ENCODE data around the gene SCN9A.
"Not testable (repeated sequence)": the region's sequence is repeated elsewhere in the genome, so short reads cannot be mapped to it uniquely, and the experiment has no call there.

The SCN9A gene

DNA sequence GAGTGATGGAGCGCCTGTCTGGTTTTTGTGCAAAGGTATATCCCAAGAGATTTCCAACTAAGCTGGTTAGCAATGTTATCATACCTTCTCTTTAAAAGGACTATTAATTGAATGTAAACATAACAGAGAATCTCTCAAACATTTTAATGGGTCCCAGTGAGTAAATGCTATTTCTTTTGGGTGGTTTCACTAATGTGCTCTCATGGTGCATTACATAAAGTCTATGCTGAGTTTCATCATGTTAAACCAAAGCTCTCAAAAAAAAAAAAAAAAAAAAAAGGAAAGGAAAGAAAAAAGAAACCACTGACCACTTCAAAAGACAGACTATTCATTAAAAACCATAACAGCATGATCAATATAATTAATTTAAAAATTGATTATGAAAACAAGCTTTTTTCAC lies 128.8 kb downstream of the SCN9A start:
- no peak for DNase-seq (ENCODE audit: low read depth in 2 of 2)

DNA sequence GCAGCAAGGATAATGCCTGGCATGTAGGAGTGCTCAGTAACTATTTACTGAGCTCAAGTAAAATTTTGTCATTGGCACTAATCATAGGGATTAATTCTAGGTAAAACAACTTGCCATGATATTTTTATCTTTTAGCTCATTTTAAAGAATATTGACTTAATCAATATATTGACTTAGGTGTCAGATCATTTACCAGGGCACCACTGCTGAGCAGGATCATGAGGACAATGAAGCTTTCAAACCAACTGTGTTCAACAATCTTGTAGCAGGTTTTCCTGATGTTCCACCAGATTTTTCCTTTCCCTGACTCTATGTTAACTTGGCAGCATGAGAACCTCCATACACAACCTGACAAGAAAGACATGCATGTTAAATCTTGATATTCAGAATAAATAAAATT lies 133.4 kb downstream of the SCN9A start:
- no peak for DNase-seq (ENCODE audit: low read depth in 2 of 2)

DNA sequence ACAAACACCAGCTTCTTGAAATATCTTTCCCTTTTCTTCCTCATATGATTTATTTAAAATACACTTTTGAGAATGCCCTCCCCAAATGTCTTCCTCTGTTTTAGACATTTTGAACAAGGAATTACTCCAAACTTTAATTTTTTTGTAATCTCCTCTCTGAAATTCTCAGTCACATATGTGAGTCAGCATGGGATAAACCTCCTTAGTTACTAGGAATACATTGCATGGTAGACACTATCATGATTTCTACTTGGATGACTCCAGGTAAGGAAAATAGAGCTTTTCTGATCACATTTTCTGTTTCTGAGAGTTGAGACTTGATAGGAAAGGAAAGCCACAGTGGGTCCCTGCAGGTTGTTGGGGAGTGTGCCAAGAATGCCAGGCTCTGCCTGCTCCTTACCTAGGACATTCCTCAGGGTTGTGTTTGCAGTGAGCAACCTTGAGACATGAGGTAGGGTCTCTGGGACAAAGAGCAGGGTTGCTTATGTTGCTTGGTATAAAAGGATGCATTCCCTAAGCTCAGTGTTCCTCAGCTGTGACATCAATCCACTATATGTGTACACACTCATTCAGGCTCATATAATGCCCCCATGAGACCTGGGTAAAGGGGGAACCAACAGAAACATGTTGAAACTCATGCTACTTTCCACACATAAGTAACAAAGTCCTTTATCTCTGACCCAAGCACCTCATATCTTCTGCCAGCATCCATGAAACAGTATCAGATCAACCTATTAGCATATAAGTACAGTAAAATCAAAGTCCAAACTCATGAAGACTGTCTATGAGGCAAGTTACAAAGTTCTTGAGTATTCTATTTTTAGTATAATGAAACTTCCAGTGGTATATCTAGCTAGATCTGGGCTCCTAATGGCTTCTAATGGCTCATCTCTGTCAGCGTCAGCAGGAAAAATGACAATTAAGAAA lies 135.1 kb downstream of the SCN9A start:
- DNase-seq (ENCODE audit: low read depth in 2 of 2): no peak

DNA sequence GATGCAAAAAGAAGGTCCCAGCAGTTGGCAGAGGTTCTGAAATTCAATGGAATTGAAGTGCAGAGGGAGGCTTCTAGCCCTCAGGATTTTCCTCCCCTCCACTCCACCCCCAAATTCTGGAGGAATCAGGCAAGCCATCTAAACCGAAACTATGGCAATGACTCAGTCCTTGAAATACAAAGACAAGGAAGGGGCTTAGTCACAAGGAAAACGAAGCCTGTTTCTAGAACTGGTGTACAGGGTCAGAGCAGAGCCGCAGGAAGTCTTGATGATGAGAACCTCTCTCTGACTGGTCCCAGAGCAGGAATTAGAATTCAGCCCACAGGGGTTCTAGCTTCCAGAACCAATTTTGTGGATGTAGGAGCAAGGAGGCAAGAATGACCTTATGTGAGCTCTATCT lies 136.2 kb downstream of the SCN9A start:
- DNase-seq (ENCODE audit: low read depth in 2 of 2): peak; percentile 54

DNA sequence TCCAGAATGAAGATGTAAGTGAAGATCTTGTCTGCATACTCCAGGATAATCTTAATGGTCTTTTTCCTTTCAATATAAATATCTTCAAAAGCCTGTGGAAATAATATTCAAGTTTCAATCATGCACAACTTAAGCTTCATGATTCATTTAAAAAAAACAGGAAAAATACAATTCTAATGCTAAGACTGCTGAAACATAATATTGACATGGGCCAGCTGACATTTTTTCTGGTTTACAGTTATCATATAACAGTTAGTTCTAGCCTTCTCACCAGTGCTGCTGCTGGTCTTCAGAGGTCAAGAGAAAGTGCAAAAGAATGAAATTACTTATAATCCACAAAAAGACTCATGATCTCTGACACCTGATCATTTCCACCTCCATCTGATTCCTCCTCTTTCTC lies 137.6 kb downstream of the SCN9A start:
- DNase-seq (ENCODE audit: low read depth in 2 of 2): no peak

DNA sequence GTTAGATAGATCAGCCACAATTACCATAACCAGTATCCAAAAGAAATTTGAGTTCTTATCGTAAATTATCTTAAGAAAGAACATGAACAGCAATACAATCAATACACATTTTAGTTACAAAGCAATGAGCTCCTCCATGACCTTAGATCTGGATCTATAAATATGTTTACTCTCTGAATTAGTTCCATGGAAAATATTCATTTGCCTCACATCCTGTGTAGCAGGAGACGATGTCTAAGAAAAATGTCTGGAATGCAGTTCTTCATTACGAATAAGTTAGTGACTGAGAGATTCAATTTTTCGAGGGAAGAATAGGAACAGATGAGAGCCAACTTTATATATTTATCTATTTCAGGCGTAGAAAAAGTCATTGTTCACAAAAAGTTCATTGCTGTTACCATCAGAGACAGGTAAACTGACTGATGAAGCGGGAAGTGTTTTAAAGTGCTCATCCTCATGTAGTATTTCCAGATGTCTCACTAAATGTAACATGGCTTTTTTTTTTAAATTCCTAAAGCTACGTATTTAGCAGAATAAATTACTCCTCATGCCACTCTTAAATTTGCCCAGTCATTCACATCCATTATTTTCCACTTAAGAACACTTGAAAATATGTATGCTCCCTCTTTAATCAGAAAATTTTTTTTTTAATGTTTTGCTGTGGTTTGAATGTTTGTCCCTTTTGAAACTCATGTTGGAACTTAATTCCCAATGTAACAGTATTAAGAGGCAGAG lies 141.5 kb downstream of the SCN9A start:
- peak; percentile 63 to 65 for DNase-seq (ENCODE audit: low read depth in 2 of 2)

DNA sequence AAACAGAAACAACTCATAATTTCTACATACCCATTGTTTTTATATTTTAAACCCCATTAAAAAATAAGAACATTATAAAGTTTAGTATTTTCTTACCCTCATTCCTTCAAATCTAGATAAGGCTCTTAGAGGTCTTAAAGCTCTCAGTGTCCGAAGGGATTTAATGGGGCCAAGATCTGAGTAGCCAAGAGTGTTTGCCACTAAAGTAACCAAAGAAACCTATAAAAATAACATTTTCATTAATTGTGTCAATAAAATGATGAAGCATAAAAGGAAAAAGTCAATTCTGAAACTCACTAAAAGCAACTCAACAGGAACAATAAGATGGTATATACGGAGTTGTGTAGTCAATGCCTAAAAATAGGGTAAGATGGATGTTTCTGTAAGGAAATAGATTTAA lies 142.5 kb downstream of the SCN9A start:
- no peak for DNase-seq (ENCODE audit: low read depth in 2 of 2)

DNA sequence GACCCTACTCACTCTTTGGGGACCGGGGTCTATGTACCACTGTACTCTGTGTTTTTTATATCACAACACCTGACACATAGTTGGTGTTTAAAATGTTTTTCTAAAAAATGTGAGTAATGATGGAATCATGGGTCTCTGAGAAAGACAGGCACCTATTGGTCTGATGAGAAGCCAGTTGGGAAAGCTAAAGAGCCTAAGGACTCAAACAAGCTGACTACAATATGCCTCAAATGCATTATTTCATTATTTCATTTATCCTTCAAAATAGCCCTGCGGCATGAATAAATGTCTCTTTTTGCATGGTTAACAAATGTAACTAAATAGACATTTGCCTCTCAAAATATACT lies 145.0 kb downstream of the SCN9A start:
- DNase-seq (ENCODE audit: low read depth in 2 of 2): no peak

DNA sequence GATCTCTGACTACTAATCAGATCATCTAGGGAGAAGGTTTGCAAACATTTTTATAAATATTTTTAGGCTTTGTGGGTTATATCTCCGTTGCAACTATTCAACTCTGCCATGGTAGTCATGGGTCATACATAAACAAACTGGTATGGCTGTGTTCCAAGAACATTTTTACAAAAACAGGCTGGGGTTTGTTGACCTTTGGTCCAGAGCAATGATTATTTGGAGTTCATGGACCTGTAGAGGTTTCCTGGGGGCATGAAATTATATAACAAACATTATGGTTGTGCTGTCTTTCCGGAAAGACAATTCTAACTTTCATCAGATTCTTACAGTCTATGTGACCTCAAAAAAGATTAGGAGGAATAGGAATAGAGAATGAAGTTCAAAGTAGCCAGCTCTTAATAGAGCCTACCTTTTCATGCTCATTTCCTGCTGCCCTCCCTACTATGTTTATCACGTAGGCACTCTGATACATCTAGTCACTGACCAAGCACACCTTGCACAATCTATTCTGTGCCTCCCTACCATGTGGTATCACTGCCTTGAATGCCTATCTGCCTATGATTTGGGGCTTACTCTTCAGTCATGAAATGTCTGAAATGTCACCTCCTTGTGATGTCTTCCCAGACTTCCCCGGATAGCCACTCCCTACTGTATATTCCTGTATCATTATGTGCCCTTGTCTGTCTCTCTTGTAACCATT lies 145.6 kb downstream of the SCN9A start:
- no peak for DNase-seq (ENCODE audit: low read depth in 2 of 2)

DNA sequence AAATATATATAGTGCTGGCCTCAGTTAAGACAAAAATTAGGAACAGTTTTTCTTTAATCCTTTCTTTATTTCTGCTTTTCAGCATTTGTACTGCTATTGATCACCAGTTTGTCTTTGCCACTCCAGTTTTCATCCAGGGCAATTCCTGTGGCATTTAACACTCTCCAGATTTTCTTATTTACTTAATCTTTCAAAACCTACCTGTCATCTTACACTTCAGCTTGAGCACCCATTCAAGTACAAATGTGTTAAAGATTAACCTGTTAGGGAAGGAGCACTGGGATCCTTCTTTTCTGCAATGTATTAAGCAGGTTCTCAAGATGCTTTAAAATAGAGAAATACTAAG lies 146.1 kb downstream of the SCN9A start:
- no peak for DNase-seq (ENCODE audit: low read depth in 2 of 2)

DNA sequence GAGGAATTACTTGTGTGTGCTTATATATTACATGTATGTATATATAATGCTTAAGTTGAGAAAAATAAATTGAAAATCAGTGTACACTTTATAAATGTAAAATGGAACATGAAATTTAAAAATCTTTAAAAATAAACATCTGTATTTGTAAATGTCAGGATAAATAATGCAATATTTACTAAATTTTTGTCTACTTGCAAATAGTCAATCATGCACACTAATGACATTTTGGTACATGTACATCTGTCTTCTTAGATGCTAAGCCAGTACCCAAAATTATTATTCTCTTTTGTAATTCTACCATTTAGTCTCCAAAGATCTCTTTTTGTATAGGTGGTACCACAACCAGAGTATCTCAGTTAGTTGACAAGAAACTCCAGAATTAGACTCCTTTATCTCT lies 151.5 kb downstream of the SCN9A start:
- no peak for DNase-seq (ENCODE audit: low read depth in 2 of 2)

DNA sequence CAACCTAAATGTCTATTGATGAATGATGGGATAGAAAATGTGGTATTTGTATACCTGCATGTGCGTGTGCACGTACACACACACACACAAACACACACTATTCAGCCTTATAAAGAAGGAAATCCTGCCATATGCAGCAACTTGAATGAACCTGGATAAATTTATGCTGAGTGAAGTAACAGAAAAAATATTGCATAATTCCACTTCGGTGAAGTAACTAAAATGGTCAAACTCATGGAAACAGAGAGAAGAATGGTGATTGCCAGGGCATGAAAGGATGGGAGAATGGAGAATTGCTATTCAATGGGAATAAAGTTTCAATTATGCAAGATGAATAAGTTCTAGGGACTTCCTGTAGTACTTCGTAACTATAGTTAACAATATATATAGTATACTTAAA lies 152.4 kb downstream of the SCN9A start:
- no peak for DNase-seq (ENCODE audit: low read depth in 2 of 2)

DNA sequence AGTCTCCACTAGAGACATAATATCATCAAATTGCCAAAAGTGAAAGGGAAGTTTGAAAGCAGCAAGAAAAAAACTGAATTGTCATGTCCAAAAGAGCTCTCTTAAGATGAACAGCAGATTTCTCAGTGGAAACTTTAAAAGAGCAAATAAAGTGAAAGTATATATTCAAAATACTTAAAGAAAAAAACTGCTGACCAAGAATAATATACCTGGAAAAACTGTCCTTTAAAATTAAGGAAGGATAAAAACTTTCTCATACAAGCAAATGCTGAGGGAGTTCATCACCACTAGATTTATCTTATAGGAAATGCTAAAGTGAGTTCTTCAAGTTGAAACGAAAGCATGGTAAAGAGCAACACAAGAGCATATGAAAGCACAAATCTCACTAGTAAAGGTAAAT lies 164.7 kb downstream of the SCN9A start:
- DNase-seq (ENCODE audit: low read depth in 2 of 2): no peak

DNA sequence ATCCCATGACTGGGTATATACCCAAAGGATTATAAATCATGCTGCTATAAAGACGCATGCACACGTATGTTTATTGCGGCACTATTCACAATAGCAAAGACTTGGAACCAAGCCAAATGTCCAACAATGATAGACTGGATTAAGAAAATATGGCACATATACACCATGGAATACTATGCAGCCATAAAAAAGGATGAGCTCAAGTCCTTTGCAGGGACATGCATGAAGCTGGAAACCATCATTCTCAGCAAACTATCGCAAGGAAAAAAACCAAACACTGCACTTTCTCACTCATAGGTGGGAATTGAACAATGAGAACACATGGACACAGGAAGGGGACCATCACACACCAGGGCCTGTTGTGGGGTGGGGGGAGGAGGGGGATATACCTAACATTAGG lies 165.8 kb downstream of the SCN9A start:
- not testable (repeated sequence) for DNase-seq (ENCODE audit: low read depth in 2 of 2)

DNA sequence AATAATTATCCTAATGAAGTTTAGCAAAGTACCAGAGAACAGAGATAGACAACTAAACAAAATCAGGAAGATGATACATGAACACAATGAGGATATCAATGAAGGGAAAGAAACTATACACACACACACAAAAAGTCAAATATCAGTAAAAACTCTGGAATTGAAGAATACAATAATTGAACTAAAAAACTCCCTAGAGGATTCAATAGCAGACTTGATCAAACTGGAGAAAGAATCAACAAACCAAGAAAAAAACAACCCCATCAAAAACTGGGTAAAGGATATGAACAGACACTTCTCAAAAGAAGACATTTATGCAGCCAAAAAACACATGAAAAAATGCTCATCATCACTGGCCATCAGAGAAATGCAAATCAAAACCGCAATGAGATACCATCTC lies 166.4 kb downstream of the SCN9A start:
- not testable (repeated sequence) for DNase-seq (ENCODE audit: low read depth in 2 of 2)

DNA sequence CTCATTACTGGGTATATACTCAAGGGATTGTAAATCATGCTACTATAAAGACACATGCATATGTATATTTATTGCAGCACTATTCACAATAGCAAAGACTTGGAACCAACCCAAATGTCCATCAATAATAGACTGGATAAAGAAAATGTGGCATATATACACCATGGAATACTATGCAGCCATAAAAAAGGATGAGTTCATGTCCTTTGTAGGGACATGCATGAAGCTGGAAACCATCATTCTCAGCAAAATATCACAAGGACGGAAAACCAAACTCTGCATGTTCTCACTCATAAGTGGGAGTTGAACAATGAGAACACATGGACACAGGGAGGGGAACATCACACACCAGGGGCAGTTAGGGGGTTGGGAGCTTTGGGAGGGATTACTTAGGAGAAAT lies 169.6 kb downstream of the SCN9A start:
- not testable (repeated sequence) for DNase-seq (ENCODE audit: low read depth in 2 of 2)

DNA sequence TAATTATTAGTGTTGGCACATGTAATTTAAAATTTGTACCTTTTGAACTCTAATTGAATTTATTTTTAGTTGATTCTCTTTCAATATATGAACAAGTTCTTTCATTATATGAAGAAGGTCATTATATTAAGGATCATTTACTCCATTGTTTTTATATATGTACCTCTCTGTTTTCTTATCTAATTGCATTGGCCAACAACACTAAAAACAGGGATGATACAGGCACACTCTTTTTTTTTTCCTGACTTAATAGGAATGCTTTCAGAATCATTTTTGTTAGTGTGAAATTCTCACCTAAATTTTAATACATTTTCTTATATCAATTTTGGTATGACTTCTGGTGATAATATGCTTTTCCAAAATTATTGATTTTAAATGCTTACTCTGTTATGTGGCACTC lies 173.0 kb downstream of the SCN9A start:
- no peak for DNase-seq (ENCODE audit: low read depth in 2 of 2)

DNA sequence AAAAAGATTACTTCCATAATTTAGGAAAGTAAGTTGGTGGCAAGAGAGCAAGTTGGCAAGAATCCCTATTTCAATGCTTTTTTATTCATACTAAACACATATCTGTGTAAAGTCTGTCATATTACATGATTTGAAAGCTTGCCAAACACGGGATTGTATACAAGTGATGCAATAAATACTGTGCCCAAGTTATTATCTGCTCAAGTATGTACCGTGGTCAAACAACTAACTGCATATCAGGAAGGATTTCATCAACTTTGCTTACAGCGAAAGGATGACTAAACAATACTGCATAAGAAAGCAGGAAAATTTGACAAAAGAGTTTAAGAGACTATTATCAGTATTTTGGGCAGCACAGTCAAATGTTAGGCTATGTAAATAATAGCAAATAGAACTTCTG lies 178.3 kb downstream of the SCN9A start:
- DNase-seq (ENCODE audit: low read depth in 2 of 2): no peak

DNA sequence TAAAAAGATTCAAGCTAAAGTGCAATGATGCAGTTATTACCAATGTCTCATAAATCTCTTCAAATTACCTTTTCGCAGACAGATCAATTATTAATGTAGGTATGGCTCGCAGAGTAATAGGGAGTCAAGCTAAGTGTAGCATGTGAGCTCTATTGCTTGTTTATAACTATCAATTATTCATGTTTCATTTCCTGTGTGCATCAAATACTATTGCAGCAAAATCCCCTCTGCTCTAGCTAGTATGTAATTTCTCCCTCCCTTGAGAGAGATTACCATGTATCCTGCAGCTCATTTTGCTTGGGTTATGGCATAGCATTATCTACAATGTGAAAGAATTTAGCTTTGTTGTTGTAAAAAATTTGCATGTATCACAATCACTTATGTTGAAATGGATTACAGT lies 182.3 kb downstream of the SCN9A start:
- no peak for DNase-seq (ENCODE audit: low read depth in 2 of 2)

DNA sequence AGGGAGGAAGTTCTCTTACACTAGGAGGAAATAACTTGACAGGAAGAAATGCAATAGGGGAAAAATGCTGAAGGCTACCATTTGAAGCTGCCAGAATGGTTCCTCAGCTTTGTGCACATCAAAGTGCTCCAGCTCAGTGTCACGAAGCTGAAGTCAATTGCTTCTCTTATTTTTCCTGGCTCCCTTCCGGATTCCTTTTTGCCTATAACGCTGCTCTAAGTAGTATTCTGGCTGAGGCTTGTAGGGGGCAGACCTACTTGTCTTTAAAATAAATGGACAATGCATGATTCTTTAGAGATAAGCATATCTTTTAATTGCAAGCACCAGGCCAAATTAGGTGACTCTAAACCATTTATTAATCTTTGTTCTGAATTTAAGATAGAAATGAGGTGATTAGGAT lies 187.7 kb downstream of the SCN9A start:
- no peak for DNase-seq (ENCODE audit: low read depth in 2 of 2)

DNA sequence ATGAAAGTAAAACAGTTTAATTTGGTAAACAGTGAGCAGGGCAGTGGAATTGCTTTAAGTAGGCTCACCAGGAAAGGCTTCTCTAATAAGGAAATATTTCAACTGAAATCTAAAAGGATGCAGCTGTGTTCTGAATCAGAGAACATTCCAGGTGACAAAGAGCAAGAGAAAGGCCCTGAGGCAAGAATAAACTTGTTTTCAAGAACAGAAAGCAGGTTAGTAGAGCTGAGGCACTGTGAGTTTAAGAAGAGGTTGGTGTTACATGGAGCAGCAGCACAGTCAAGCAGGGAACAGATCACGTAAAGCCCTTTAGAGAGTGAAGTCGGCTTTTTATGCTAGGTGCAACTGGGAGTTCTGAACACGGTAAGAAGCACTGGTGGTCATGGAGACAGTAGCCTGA lies 191.0 kb downstream of the SCN9A start:
- no peak for DNase-seq (ENCODE audit: low read depth in 2 of 2)

DNA sequence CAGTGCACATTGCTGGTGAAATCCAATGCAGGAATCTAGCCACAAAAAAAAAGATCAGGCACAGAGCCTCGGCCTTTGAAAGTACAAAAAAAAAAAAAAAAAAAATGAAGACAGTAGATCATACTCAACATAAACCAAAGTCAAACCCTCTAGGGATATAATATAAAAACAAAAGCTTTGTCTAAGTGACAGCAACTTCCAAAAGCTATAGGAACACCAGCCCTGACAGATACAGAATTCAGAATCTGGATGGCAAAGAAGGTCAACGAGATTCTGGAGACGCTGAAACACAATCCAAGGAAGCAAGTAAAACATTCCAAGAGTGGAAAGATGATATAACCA lies 194.0 kb downstream of the SCN9A start:
- no peak for DNase-seq (ENCODE audit: low read depth in 2 of 2)

All from fibroblast of skin of left quadriceps (primary cell).